ENCODE results near the gene GON7.

GON7 gene

DNA sequence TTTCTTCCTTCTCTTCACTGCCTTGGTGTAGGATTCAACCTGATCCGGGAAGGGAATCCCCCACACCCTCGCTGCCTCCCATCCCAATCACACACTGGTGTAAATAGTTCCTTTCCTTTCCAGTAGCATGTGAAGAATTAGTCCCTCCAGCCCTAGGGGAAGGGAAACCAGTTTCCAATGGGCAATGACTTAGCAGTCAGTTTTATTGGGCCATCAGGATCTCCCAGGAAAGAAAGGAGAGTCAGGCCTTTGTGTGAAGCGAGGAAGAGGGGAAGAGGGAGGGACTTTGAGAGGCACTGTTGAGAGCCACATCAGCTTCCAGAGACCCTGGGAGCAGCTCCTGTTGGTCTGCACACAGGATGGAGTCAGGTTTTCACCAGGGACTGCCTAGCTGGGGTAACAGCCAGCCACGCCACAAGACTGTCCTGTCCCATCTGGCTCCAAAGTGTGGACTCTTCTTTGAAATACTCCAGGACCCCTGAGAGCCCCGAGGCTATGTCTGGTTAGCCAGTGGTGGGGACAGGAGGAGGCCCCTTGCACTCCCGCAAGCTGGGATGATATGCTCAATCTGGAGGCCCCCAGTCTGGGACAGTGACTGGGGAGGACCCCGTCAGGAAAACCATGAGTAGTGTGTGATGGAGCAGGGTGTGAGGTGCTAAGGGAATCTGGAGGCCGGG, 50.0 kb downstream of the GON7 start:
- no peak for ATAC-seq
- DNase-seq = no peak

DNA sequence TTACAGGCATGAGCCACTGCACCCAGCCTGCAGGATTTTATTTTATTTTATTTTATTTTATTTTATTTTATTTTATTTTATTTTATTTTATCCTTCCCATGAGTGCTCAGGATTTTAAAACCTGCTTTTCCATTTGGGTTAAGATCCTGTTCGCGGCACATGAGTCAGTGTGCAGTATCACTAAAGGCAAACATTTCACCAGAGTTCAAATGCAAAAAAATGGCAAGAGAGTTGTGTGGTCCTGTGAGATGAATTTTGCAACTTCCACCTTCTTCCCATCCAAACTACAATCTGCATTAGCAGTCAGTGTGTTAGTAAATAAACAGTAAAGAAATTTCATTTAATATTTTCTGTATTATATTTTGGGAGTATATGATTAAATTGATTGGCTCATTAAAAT, 51.2 kb downstream of the GON7 start:
- no peak for ATAC-seq
- no peak for DNase-seq

DNA sequence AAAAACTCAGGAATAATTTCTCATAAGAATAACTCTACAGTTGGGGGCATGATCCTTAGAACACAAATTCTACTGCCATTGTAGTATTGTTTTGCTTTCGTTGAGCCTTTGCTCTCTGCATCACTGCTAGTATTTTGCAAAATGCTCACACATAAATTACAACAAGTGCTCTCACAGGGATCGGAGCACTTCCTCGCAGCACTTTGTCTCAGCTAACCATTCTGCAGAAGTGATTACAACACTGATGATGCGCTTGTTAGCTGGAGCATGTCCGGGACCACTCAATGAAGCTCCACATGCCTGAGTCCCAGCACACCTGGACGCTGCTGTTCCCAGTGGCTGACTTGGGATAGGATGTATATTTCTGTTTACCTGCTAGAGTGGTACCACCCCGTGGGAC, 53.7 kb downstream of the GON7 start:
- ATAC-seq = no peak
- DNase-seq = no peak

All from stimulated activated naive CD8-positive, alpha-beta T cell treated with anti-CD3 and anti-CD28 coated beads, Interleukin-15, Interleukin-2, amounts not matched to agents 100 U/mL and 50 U/mL, for 24 hours (primary cell).